Psoas muscle (tissue), 8 donors: ENCODE results near the gene ACER2. TPM values are rescaled to one million over a fixed set of nuclear protein-coding genes. Genes with fewer than 3 reads are reported as not detected.
A peak's percentile ranks its signal among the peaks of the same experiment; 100 is the strongest.

Experiments
- ATAC-seq, 4 donors: fragments of 200-7000 bp; cut with Tn5 transposase; one replicate each; pipeline ENCODE4 v1.9.1; 2020; ENCODE audit warnings: moderate library complexity in 3 of 4, mild to moderate bottlenecking in 2 of 4
- DNase-seq, 2 donors: peaks; one replicate each; pipeline ENCODE4 v3.0.0-alpha.2; 2020
- H3K27ac ChIP-seq: fragments of 200-600 bp; one replicate; pipeline ENCODE4 v1.8.0; 2022
- H3K27me3 ChIP-seq, 3 donors: fragments of 200-600 bp in 1 of 3; one replicate each; pipeline versions ENCODE4 v1.6.1 to v1.8.0; 2013 to 2022; ENCODE audit warnings: low read length in 2 of 3, mild to moderate bottlenecking in 2 of 3, moderate library complexity in 1 of 3; ENCODE audit not compliant: insufficient read depth in 3 of 3
- H3K36me3 ChIP-seq, 2 donors: fragments of 200-600 bp in 1 of 2; one replicate each; pipeline versions ENCODE4 v1.6.1 to v1.8.0; 2013 to 2022; ENCODE audit warnings: low read depth in 1 of 2, mild to moderate bottlenecking in 1 of 2, moderate library complexity in 1 of 2; ENCODE audit not compliant: insufficient read depth in 1 of 2
- H3K4me1 ChIP-seq: fragments of 200-600 bp; one replicate; pipeline ENCODE4 v1.8.0; 2022
- H3K4me3 ChIP-seq: fragments of 200-600 bp; one replicate; pipeline ENCODE4 v1.8.0; 2022; ENCODE audit warnings: mild to moderate bottlenecking
- H3K9me3 ChIP-seq: fragments of 200-600 bp; one replicate; pipeline ENCODE4 v1.8.0; 2022
- WGBS, 3 donors: extraction: QIAGEN DNeasy Blood & Tissue Kit; methylation state at CpG; one replicate each; pipeline versions ENCODE4 v1.1.6 to v1.1.7; 2013; 5-methylcytosine and 5-hydroxymethylcytosine counted together
- intact Hi-C, 2 donors: fragments of 100-400 bp; cut with DNase I; formaldehyde crosslinking; loops; one replicate each; pipeline versions ENCODE4 v1.11.0 to v1.14.2; 2022
- polyA plus RNA-seq, 3 donors: library from polyadenylated mRNA; stranded (reverse); fragments of 200-250 nt; gene quantifications; one replicate each; pipeline ENCODE4 v1.2.3, GENCODE V29; 2013
- total RNA-seq, 4 donors: library from RNA; stranded (reverse); fragmentation: NEBNext Ultra II Directional in 2 of 4; extraction: Animal tissue kit (Norgen Biotek cat#: 25700) in 2 of 4; gene quantifications; one replicate each; pipeline versions ENCODE4 v1.2.1 to v1.2.4, GENCODE V29; 2021 to 2023
- TF ChIP-seq, protein P1 (sequence below): fragments of 200-600 bp; IDR thresholded peaks from one replicate; pipeline ENCODE4 v1.8.0; 2022; ENCODE audit warnings: antibody characterized with exemption
- donor health status: healthy with polysubstance abuse.
- donor health status: DM: no; HTN: no; CAD: no; lungs with moderate emphysema.
- donor health status: Bipolar disorder and iron deficiency.
- donor health status: healthy.
- donor health status: DM: yes; HTN: yes; CAD: no.
- donor health status: DM: no; HTN: no; CAD: no.
- donor health status: DM: no; HTN: no; CAD: no.
- donor health status: DM: yes; HTN: yes; CAD: no.

ACER2 gene
- total and polyA plus RNA-seq, 7 donors = 0.37 to 2.4 (median 1.4) TPM

- Histone ChIP-seq H3K4me3 (no peak overlapping the region), H3K9me3 (no peaks in the 10 kb centered on the region), H3K27me3 (no peaks in the 10 kb centered on the region), H3K27ac (no peak overlapping the region), H3K4me1 (no peaks in the 10 kb centered on the region), H3K36me3 (no peaks in the 10 kb centered on the region)
- 33 to 52% (median 38%) methylated on average over 5 of the region's 5 CpGs for WGBS, 3 donors
- DNase-seq (no peak), ATAC-seq (no peak)
- intact Hi-C loops = no loop called here
- TF ChIP-seq, protein P1, sequence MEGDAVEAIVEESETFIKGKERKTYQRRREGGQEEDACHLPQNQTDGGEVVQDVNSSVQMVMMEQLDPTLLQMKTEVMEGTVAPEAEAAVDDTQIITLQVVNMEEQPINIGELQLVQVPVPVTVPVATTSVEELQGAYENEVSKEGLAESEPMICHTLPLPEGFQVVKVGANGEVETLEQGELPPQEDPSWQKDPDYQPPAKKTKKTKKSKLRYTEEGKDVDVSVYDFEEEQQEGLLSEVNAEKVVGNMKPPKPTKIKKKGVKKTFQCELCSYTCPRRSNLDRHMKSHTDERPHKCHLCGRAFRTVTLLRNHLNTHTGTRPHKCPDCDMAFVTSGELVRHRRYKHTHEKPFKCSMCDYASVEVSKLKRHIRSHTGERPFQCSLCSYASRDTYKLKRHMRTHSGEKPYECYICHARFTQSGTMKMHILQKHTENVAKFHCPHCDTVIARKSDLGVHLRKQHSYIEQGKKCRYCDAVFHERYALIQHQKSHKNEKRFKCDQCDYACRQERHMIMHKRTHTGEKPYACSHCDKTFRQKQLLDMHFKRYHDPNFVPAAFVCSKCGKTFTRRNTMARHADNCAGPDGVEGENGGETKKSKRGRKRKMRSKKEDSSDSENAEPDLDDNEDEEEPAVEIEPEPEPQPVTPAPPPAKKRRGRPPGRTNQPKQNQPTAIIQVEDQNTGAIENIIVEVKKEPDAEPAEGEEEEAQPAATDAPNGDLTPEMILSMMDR = no peak
Observed at GRCh38 chr9:19470567-19470966, 61.8 kb downstream of the ACER2 start.

- no peak overlapping the region for H3K27ac ChIP-seq
- no peak for ATAC-seq
- no peak overlapping the region for H3K4me3 ChIP-seq
- no peaks in the 10 kb centered on the region for H3K36me3 ChIP-seq
- TF ChIP-seq, protein P1 = no peak
- no peaks in the 10 kb centered on the region for H3K9me3 ChIP-seq
- WGBS, 3 donors = 55 to 68% (median 64%) methylated on average over 10 of the region's 10 CpGs
- intact Hi-C loops = no loop called here
- H3K4me1 ChIP-seq = no peaks in the 10 kb centered on the region
- DNase-seq = no peak
- no peaks in the 10 kb centered on the region for H3K27me3 ChIP-seq
Observed at GRCh38 chr9:19470981-19471650, 62.3 kb downstream of the ACER2 start.

- Histone ChIP-seq H3K27ac (no peak overlapping the region), H3K27me3 (no peaks in the 10 kb centered on the region), H3K9me3 (no peaks in the 10 kb centered on the region), H3K4me1 (no peaks in the 10 kb centered on the region), H3K4me3 (peak overlapping the region; percentile 35), H3K36me3 (no peaks in the 10 kb centered on the region)
- ATAC-seq (peak; percentile 67 to 86 (median 78)), DNase-seq (peak; percentile 55 to 65)
- intact Hi-C loops = no loop called here
- 7 to 12% (median 8%) methylated on average over 18 of the region's 18 CpGs for WGBS, 3 donors
- TF ChIP-seq, protein P1 = peak; percentile 67
Observed at GRCh38 chr9:19471737-19472648, 63.2 kb downstream of the ACER2 start.

- Histone ChIP-seq H3K36me3 (no peaks in the 10 kb centered on the region), H3K27me3 (no peaks in the 10 kb centered on the region), H3K27ac (no peak overlapping the region), H3K4me3 (no peak overlapping the region), H3K9me3 (no peaks in the 10 kb centered on the region), H3K4me1 (no peaks in the 10 kb centered on the region)
- TF ChIP-seq, protein P1 = no peak
- DNase-seq = no peak
- no peak for ATAC-seq
- intact Hi-C loops = no loop called here
Observed at GRCh38 chr9:19473605-19474004, 64.8 kb downstream of the ACER2 start.
